DND-41 (cell line): Measurements from ENCODE around the gene SSTR4.

ENCODE experiments used
- CTCF ChIP-seq: IDR thresholded peaks from 2 replicates; pipeline ENCODE4 v1.5.1; 2012; ENCODE audit warnings: borderline replicate concordance, low read length, moderate library complexity, mild to moderate bottlenecking; ENCODE audit not compliant: poor library complexity, severe bottlenecking; ENCODE audit errors: extremely low read depth
- EZH2 ChIP-seq: IDR thresholded peaks from 3 replicates; pipeline ENCODE4 v1.6.1; 2012; ENCODE audit warnings: borderline replicate concordance, low read depth, mild to moderate bottlenecking, moderate library complexity, low read length, inconsistent platforms; ENCODE audit not compliant: severe bottlenecking

GRCh38 chr20:23010096-23010495, 25.0 kb upstream of the SSTR4 start:
- TF ChIP-seq CTCF, result no peak
- no peak for TF ChIP-seq EZH2
